AML-193 (cell line): Measurements from ENCODE around the gene SERF2.
"Not testable (repeated sequence)": the region's sequence is repeated elsewhere in the genome, so short reads cannot be mapped to it uniquely, and the experiment has no call there.

Source experiments
- DNase-seq, 2 experiments: peaks; one replicate each; lab custom pipeline; 2025; lab: John Stamatoyannopoulos, UW

SERF2 gene

DNA sequence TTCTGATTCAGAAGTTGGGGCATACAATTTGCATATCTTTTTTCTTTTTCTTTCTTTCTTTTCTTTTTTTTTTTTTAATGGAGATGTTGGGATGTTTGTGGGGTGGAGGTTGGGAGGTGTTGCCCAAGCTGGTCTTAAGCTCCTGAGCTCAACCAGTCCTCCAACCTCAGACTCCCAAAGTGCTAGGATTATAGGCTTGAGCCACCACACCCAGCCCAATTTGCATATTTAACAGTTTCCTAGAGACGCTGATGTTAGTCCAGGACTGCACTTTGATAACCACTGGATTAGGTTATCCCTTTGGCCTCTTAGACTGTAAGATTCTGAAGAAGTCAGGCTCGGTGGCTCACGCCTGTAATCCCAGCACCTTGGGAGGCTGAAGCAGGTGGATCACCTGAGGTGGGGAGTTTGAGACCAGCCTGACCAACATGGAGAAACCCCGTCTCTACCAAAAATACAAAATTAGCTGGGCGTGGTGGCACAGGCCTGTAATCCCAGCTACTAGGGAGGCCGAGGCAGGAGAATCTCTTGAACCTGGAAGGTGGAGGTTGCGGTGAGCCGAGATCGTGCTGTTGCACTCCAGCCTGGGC, 37.9 kb downstream of the SERF2 start:
- not testable (repeated sequence) for DNase-seq

- not testable (repeated sequence) for DNase-seq
Measured at GRCh38 chr15:43830691-43831275, 38.7 kb downstream of the SERF2 start.

GRCh38 chr15:43831519-43832052, 39.5 kb downstream of the SERF2 start:
- DNase-seq: not testable (repeated sequence)

DNA sequence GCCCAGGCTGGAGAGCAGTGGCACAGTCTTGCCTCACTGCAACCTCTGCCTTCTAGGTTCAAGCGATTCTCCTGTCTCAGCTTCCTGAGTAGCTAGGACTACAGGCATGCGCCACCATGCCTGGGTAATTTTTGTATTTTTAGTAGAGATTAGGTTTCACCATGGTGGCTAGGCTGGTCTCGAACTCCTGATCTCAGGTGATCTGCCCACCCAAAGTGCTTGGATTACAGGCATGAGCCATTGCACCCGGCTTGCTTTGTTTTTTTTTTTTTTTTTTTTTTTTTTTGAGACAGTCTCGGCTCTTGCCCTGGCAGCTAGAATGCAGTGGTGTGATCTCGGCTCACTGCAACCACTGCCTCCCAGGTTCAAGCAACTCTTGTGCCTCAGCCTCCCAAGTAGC, 40.4 kb downstream of the SERF2 start:
- not testable (repeated sequence) for DNase-seq

DNA sequence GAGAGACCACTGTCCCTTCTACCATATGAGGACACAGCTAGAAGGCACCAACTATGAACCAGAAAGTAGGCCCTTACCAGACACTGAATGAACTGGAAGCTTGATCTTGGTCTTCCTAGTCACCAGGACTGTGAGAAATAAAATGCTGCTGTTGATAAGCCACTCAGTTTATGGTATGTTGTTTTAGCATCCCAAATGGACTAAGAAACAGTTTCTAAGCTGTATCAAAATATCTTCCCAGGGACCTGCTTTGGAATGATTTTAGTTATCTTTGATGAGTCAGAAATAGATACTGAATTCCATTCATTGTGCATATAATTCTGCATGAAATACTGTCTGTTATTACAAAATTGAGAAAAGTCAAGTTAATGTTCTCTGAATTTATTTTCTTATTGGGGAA, 53.3 kb downstream of the SERF2 start:
- DNase-seq: no peak
